SH-SY5Y (cell line): ENCODE measurements around the gene ARHGEF40.

Source experiments
- GATA2 ChIP-seq: IDR thresholded peaks from 2 replicates; pipeline ENCODE4 v1.6.1; 2011; ENCODE audit warnings: mild to moderate bottlenecking, low read depth, low read length
- GATA3 ChIP-seq: IDR thresholded peaks from 2 replicates; pipeline ENCODE4 v1.6.1; 2011; ENCODE audit warnings: low read depth, mild to moderate bottlenecking, low read length, moderate library complexity

DNA sequence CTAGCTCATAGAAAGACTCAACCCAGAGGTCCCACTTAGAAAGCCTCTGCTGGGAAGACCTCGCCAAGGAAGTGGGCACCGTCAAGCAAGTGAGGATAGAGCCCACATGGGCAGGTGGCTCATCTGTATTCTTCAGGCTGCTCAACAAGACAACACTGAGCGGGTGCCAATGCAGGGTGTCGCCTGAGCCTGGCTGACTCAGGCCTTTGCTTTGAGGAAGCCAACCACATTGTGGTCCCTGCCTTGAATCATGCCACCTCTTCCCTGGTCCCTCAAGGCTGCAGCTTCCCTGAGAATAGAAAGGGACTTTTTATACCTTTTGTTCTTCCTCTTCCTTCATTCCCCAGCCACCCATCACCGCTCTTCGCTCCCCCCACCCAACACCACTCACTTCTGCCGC is 33.4 kb upstream of the ARHGEF40 start:
- TF ChIP-seq GATA2: no peak
- no peak for TF ChIP-seq GATA3
